Sigmoid colon (tissue), 4 donors: ENCODE results near the gene SKA2.

ENCODE experiments used
- POLR2A ChIP-seq, 2 donors: fragments of 450-650 bp; IDR thresholded peaks; one replicate each; pipeline ENCODE4 v1.6.1; 2016; ENCODE audit warnings: antibody characterized with exemption in 2 of 2, mild to moderate bottlenecking in 2 of 2, moderate library complexity in 2 of 2
- POLR2AphosphoS5 ChIP-seq, 4 donors: sonication (generic); formaldehyde crosslinking; IDR thresholded peaks; one replicate each; pipeline ENCODE4 v1.6.1; 2017; ENCODE audit warnings: antibody characterized with exemption in 4 of 4
- TF ChIP-seq, protein P1 (sequence below), 4 experiments: fragments of 450-650 bp in 3 of 4; fragments of 200-600 bp in 1 of 4; IDR thresholded peaks; one replicate each; pipeline ENCODE4 v1.5.1; 2016 to 2019; ENCODE audit warnings: antibody characterized with exemption in 4 of 4, mild to moderate bottlenecking in 3 of 4, moderate library complexity in 2 of 4

DNA sequence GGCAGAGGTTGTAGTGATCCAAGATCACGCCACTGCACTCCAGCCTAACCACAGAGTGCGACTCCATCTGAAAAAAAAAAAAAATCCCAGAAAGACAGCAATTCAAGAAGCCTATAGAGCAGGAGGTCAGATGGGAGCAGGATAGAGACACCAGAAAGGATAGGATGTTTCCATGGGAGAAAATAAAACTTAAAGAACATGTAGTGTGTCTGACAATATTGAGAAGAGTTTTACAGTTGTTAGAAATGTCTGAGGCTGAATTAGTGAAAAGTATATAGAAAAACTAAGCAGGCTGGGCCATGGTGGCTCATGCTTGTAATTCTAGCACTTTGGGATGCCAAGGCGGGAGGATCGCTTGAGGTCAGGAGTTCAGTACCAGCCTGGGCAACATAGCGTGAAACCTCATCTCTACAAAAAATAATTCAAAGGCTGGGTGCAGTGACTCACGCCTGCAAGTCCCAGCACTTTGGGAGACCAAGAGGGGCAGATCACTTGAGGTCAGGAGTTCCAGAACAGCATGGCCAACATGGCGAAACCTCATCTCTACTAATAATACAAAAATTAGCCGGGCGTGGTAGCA lies 33.0 kb downstream of the SKA2 start:
- TF ChIP-seq POLR2A (IDR thresholded peaks at IDR 0.05): no peak
- TF ChIP-seq, protein P1, sequence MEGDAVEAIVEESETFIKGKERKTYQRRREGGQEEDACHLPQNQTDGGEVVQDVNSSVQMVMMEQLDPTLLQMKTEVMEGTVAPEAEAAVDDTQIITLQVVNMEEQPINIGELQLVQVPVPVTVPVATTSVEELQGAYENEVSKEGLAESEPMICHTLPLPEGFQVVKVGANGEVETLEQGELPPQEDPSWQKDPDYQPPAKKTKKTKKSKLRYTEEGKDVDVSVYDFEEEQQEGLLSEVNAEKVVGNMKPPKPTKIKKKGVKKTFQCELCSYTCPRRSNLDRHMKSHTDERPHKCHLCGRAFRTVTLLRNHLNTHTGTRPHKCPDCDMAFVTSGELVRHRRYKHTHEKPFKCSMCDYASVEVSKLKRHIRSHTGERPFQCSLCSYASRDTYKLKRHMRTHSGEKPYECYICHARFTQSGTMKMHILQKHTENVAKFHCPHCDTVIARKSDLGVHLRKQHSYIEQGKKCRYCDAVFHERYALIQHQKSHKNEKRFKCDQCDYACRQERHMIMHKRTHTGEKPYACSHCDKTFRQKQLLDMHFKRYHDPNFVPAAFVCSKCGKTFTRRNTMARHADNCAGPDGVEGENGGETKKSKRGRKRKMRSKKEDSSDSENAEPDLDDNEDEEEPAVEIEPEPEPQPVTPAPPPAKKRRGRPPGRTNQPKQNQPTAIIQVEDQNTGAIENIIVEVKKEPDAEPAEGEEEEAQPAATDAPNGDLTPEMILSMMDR (IDR thresholded peaks at IDR 0.05): no peak
- no peak for TF ChIP-seq POLR2AphosphoS5 (IDR thresholded peaks at IDR 0.05)
